GM12878 (cell line): ENCODE measurements around the gene PTPRQ. TPM values are rescaled to one million over a fixed set of nuclear protein-coding genes. Genes with fewer than 3 reads are reported as not detected.

Source experiments
- ATAC-seq: fragments of 200-7000 bp; cut with Tn5 transposase; 3 replicates; pipeline ENCODE4 v1.9.1; 2020; ENCODE audit warnings: mild to moderate bottlenecking, moderate library complexity
- BruUV-seq: library from RNA; stranded (reverse); fragments of 400-500 nt; replicated peaks from 2 replicates; lab custom pipeline; 2021; lab: Mats Ljungman, UMichigan
- CTCF ChIA-PET: fragments of 300-600 bp; sonication (Branson Sonifier 250); formaldehyde crosslinking; extraction: SDS; loops from one replicate; lab custom pipeline; 2021; ENCODE audit warnings: inconsistent platforms; lab: Yijun Ruan, JAX
- POLR2A ChIA-PET: fragments of 350-600 bp; formaldehyde crosslinking; extraction: SDS; loops from one replicate; lab custom pipeline; 2021; ENCODE audit warnings: inconsistent platforms; lab: Charles Lee
- RAD21 ChIA-PET: fragments of 300-600 bp; sonication (Branson Sonifier 250); formaldehyde crosslinking; loops from one replicate; lab custom pipeline; 2023; ENCODE audit warnings: antibody characterized with exemption; ENCODE audit not compliant: unreplicated experiment; lab: Charles Lee
- SMC1A ChIA-PET: fragments of 300-600 bp; sonication (Branson Sonifier 250); formaldehyde crosslinking; loops from one replicate; lab custom pipeline; 2023; ENCODE audit not compliant: unreplicated experiment, uncharacterized antibody; lab: Charles Lee
- DNase-seq: peaks from one replicate; pipeline ENCODE4 v3.0.0-alpha.2; 2011; ENCODE audit warnings: low read depth, low spot score
- FAIRE-seq: peaks from 3 replicates; lab custom pipeline; 2011; peaks lifted over from hg19 to GRCh38; lab: Jason Lieb, UNC
- H2AFZ ChIP-seq: 2 replicates; pipeline ENCODE4 v1.6.0; 2011; ENCODE audit warnings: low read depth, low read length, control low read depth; ENCODE audit not compliant: control insufficient read depth
- H3K27ac ChIP-seq: 2 replicates; pipeline ENCODE4 v1.5.1; 2011; ENCODE audit warnings: control low read depth; ENCODE audit not compliant: control insufficient read depth, insufficient read depth
- H3K27me3 ChIP-seq, 2 experiments: replicated peaks in 1 of 2; 2 replicates each; pipeline versions ENCODE4 v1.6.0 to v1.6.1; 2011; ENCODE audit warnings: low read length in 1 of 2; ENCODE audit not compliant: control insufficient read depth in 2 of 2, insufficient read depth in 2 of 2
- H3K36me3 ChIP-seq, 2 experiments: 2 replicates each; pipeline ENCODE4 v1.5.1; 2011; ENCODE audit warnings: low read length in 1 of 2; ENCODE audit not compliant: control insufficient read depth in 2 of 2, insufficient read depth in 2 of 2
- H3K4me1 ChIP-seq: 2 replicates; pipeline ENCODE4 v1.6.1; 2011; ENCODE audit warnings: mild to moderate bottlenecking, low read length, moderate library complexity, mixed read lengths; ENCODE audit not compliant: control insufficient read depth, insufficient read depth
- H3K4me2 ChIP-seq: 2 replicates; pipeline ENCODE4 v1.6.0; 2011; ENCODE audit warnings: control low read depth; ENCODE audit not compliant: control insufficient read depth, insufficient read depth
- H3K4me3 ChIP-seq: fragments of 200-600 bp; sonication (generic); 2 replicates; pipeline ENCODE4 v1.5.1; 2016
- H3K79me2 ChIP-seq: 2 replicates; pipeline ENCODE4 v1.6.0; 2011; ENCODE audit warnings: low read length; ENCODE audit not compliant: control insufficient read depth, insufficient read depth
- H3K9ac ChIP-seq: 2 replicates; pipeline ENCODE4 v1.8.0; 2011; ENCODE audit warnings: low read length, control low read depth, mixed read lengths; ENCODE audit not compliant: control insufficient read depth, insufficient read depth
- H3K9me3 ChIP-seq: replicated peaks from 3 replicates; pipeline ENCODE4 v1.5.1; 2011; ENCODE audit warnings: mild to moderate bottlenecking, low read length; ENCODE audit not compliant: control insufficient read depth, insufficient read depth
- H4K20me1 ChIP-seq: 2 replicates; pipeline ENCODE4 v1.6.0; 2011; ENCODE audit not compliant: control insufficient read depth, insufficient read depth
- BMI1 ChIP-seq: fragments of 450-650 bp; IDR thresholded peaks from 2 replicates; pipeline ENCODE4 v1.6.1; 2016; ENCODE audit warnings: mild to moderate bottlenecking, moderate library complexity, borderline replicate concordance
- CEBPB ChIP-seq, 2 experiments: fragments of 150-350 bp in 1 of 2; IDR thresholded peaks; 2 replicates each; pipeline ENCODE4 v1.6.1; 2012 to 2014; ENCODE audit warnings: low read depth in 2 of 2, low read length in 2 of 2, borderline replicate concordance in 1 of 2, inconsistent platforms in 1 of 2
- EP300 ChIP-seq, 2 experiments: fragments of 150-350 bp in 1 of 2; IDR thresholded peaks; 2 replicates each; pipeline ENCODE4 v1.6.1; 2011 to 2012; ENCODE audit warnings: low read depth in 2 of 2, low read length in 2 of 2, borderline replicate concordance in 1 of 2, improper control_type of control experiment in 1 of 2, inconsistent platforms in 1 of 2; ENCODE audit not compliant: control insufficient read depth in 1 of 2
- HCFC1 ChIP-seq: fragments of 150-350 bp; IDR thresholded peaks from 2 replicates; pipeline ENCODE4 v1.6.1; 2014; ENCODE audit warnings: low read length
- IKZF1 ChIP-seq: fragments of 450-650 bp; conservative IDR thresholded peaks from 2 replicates; pipeline ENCODE4 v1.6.1; 2017; ENCODE audit warnings: antibody characterized with exemption, mild to moderate bottlenecking
- POLR2A ChIP-seq: IDR thresholded peaks from 2 replicates; pipeline ENCODE4 v1.6.1; 2011; ENCODE audit warnings: low read depth, mild to moderate bottlenecking, low read length
- TARDBP ChIP-seq: IDR thresholded peaks from 2 replicates; pipeline ENCODE4 v1.6.1; 2016; ENCODE audit warnings: borderline replicate concordance
- ZNF207 ChIP-seq: fragments of 450-650 bp; IDR thresholded peaks from 2 replicates; pipeline ENCODE4 v1.6.1; 2014; ENCODE audit warnings: antibody characterized with exemption, mild to moderate bottlenecking, borderline replicate concordance
- ZNF274 ChIP-seq: IDR thresholded peaks from one replicate; pipeline ENCODE4 v1.8.0; 2011; ENCODE audit not compliant: insufficient read length, insufficient read depth
- WGBS: methylation state at CpG from one replicate; pipeline ENCODE4 v1.1.6; 2016; ENCODE audit warnings: low lambda C conversion rate; ENCODE audit not compliant: insufficient replicate concordance, insufficient coverage; ENCODE audit errors: missing lambda C conversion rate; 5-methylcytosine and 5-hydroxymethylcytosine counted together
- in situ Hi-C: fragments of 300-500 bp; cut with MboI; formaldehyde crosslinking; loops from 9 replicates; pipeline ENCODE4 v1.14.3; 2018; ENCODE audit warnings: mixed read lengths
- intact Hi-C: fragments of 100-400 bp; cut with micrococcal nuclease; formaldehyde crosslinking; loops from one replicate; pipeline ENCODE4 v1.14.2; 2022; ENCODE audit not compliant: unreplicated experiment
- polyA plus RNA-seq, 11 experiments: library from polyadenylated mRNA; depleted of rRNA in 4 of 11; unstranded in 6 of 11; stranded (reverse) in 5 of 11; fragments of >200 nt; fragmentation: Nextera tagmentation in 4 of 11; fragmentation: Illumina TruSeq in 1 of 11; extraction: Ambion mirVana in 4 of 11; extraction: Trizol in 1 of 11; gene quantifications; 1 replicate in 1 of 11; 2 replicates in 10 of 11; pipeline versions ENCODE4 v1.2.1 to v1.2.3, GENCODE V29; 2011 to 2016; ENCODE audit warnings: inconsistent platforms in 2 of 11, missing spikeins in 2 of 11, low read depth in 1 of 11
- total RNA-seq, 4 experiments: library from RNA; depleted of rRNA in 3 of 4; stranded (reverse); fragments of >200 nt in 3 of 4; fragmentation: Illumina TruSeq in 1 of 4; extraction: Trizol in 1 of 4; gene quantifications; 2 replicates each; pipeline versions ENCODE4 v1.2.1 to v1.2.3, GENCODE V29; 2013 to 2021
- TF ChIP-seq, protein P1 (sequence below): fragments of 450-650 bp; IDR thresholded peaks from 2 replicates; pipeline ENCODE4 v1.6.1; 2017; ENCODE audit warnings: mild to moderate bottlenecking, moderate library complexity
- TF ChIP-seq, protein P2 (sequence below): fragments of 450-650 bp; formaldehyde crosslinking; IDR thresholded peaks from 2 replicates; pipeline ENCODE4 v1.4.0; 2022; ENCODE audit warnings: mild to moderate bottlenecking, moderate library complexity

Gene PTPRQ
- total and polyA plus RNA-seq, 10 of the 15 experiments (the other 5 are each of a cell fraction or from before 2014, with no cell fraction given): 0.01 TPM; not detected in 9

DNA sequence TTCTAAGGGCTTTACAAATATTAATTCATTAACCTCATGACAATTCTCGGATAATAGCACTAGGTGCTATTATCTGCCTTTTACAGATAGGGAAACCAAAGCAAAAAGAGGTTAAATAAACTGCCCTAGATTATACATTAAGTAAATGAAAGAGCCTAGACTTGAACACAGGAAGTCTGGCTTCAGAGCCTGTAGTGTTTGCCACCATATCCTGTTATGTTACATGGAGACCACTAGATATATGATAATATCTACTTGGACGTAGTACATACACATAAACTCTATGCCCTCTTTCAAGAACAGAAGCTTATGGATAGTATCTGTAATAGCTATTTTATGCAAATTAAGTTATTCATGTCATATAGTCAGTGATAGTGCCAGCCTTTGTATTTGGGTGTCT lies 246.5 kb downstream of the PTPRQ start:
- Histone ChIP-seq H3K4me1 (no peaks in the 10 kb centered on the region), H3K9ac (no peak overlapping the region), H3K27ac (no peak overlapping the region), H3K27me3 (no peaks in the 10 kb centered on the region), H3K4me3 (no peak overlapping the region), H3K4me2 (no peak overlapping the region), H3K36me3 (no peaks in the 10 kb centered on the region), H3K79me2 (no peaks in the 10 kb centered on the region), H2AFZ (no peak overlapping the region), H3K9me3 (no peaks in the 10 kb centered on the region), H4K20me1 (no peaks in the 10 kb centered on the region)
- no peak for ATAC-seq
- ChIA-PET RAD21 (no interaction called here), CTCF (interaction anchor here (0.6 to 0.7 kb wide), 2 partner anchors 20 to 821 kb away, joined by 3 read pairs; no protein-coding TSS in a partner anchor), SMC1A (interaction anchor here (0.6 kb wide), 1 partner anchor 47 kb away, joined by 3 read pairs; no protein-coding TSS in a partner anchor), POLR2A (no interaction called here)
- no peak for DNase-seq
- 58% methylated on average over 2 of the region's 2 CpGs for WGBS
- no TSS peak for BruUV-seq
- FAIRE-seq: no peak
- no peak for TF ChIP-seq EP300 (IDR thresholded peaks at IDR 0.05; ENCODE audit: borderline replicate concordance in 1 of 2, control insufficient read depth in 1 of 2, low read depth in 2 of 2, low read length in 2 of 2)
- TF ChIP-seq BMI1: no peak
- no peak for TF ChIP-seq IKZF1
- TF ChIP-seq, protein P1, sequence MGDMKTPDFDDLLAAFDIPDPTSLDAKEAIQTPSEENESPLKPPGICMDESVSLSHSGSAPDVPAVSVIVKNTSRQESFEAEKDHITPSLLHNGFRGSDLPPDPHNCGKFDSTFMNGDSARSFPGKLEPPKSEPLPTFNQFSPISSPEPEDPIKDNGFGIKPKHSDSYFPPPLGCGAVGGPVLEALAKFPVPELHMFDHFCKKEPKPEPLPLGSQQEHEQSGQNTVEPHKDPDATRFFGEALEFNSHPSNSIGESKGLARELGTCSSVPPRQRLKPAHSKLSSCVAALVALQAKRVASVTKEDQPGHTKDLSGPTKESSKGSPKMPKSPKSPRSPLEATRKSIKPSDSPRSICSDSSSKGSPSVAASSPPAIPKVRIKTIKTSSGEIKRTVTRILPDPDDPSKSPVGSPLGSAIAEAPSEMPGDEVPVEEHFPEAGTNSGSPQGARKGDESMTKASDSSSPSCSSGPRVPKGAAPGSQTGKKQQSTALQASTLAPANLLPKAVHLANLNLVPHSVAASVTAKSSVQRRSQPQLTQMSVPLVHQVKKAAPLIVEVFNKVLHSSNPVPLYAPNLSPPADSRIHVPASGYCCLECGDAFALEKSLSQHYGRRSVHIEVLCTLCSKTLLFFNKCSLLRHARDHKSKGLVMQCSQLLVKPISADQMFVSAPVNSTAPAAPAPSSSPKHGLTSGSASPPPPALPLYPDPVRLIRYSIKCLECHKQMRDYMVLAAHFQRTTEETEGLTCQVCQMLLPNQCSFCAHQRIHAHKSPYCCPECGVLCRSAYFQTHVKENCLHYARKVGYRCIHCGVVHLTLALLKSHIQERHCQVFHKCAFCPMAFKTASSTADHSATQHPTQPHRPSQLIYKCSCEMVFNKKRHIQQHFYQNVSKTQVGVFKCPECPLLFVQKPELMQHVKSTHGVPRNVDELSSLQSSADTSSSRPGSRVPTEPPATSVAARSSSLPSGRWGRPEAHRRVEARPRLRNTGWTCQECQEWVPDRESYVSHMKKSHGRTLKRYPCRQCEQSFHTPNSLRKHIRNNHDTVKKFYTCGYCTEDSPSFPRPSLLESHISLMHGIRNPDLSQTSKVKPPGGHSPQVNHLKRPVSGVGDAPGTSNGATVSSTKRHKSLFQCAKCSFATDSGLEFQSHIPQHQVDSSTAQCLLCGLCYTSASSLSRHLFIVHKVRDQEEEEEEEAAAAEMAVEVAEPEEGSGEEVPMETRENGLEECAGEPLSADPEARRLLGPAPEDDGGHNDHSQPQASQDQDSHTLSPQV: no peak
- no peak for TF ChIP-seq TARDBP
- TF ChIP-seq, protein P2, sequence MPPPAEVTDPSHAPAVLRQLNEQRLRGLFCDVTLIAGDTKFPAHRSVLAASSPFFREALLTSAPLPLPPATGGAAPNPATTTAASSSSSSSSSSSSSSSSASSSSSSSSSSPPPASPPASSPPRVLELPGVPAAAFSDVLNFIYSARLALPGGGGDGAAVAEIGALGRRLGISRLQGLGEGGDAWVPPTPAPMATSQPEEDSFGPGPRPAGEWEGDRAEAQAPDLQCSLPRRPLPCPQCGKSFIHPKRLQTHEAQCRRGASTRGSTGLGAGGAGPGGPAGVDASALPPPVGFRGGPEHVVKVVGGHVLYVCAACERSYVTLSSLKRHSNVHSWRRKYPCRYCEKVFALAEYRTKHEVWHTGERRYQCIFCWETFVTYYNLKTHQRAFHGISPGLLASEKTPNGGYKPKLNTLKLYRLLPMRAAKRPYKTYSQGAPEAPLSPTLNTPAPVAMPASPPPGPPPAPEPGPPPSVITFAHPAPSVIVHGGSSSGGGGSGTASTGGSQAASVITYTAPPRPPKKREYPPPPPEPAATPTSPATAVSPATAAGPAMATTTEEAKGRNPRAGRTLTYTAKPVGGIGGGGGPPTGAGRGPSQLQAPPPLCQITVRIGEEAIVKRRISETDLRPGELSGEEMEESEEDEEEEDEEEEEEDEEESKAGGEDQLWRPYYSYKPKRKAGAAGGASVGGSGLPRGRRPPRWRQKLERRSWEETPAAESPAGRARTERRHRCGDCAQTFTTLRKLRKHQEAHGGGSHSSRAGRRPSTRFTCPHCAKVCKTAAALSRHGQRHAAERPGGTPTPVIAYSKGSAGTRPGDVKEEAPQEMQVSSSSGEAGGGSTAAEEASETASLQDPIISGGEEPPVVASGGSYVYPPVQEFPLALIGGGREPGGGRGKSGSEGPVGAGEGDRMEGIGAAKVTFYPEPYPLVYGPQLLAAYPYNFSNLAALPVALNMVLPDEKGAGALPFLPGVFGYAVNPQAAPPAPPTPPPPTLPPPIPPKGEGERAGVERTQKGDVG (CRISPR knock-in tag): no peak
- no peak for TF ChIP-seq ZNF207
- no peak for TF ChIP-seq CEBPB (IDR thresholded peaks at IDR 0.05; ENCODE audit: borderline replicate concordance in 1 of 2, low read depth in 2 of 2, low read length in 2 of 2)
- no peak for TF ChIP-seq POLR2A
- TF ChIP-seq ZNF274: no peak
- no peak for TF ChIP-seq HCFC1
- intact Hi-C loops (no loop called here), in situ Hi-C loops (no loop called here)
